ENCODE data around the gene NPLOC4. TPM values are rescaled to one million over a fixed set of nuclear protein-coding genes. Genes with fewer than 3 reads are reported as not detected.

The NPLOC4 gene
- total and polyA plus RNA-seq, 11 donors: 28.2 to 133 (median 99.2) TPM

- 86 to 90% (median 88%) methylated on average over 22 to 36 of the region's 36 CpGs for WGBS, 4 donors
- TF ChIP-seq POLR2A (IDR thresholded peaks at IDR 0.05): no peak
- TF ChIP-seq, protein P1, sequence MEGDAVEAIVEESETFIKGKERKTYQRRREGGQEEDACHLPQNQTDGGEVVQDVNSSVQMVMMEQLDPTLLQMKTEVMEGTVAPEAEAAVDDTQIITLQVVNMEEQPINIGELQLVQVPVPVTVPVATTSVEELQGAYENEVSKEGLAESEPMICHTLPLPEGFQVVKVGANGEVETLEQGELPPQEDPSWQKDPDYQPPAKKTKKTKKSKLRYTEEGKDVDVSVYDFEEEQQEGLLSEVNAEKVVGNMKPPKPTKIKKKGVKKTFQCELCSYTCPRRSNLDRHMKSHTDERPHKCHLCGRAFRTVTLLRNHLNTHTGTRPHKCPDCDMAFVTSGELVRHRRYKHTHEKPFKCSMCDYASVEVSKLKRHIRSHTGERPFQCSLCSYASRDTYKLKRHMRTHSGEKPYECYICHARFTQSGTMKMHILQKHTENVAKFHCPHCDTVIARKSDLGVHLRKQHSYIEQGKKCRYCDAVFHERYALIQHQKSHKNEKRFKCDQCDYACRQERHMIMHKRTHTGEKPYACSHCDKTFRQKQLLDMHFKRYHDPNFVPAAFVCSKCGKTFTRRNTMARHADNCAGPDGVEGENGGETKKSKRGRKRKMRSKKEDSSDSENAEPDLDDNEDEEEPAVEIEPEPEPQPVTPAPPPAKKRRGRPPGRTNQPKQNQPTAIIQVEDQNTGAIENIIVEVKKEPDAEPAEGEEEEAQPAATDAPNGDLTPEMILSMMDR (IDR thresholded peaks at IDR 0.05): no peak
- Histone ChIP-seq H3K4me1 (peaks cover 0 to 36% (median 12%) of the 10 kb centered on the region in 12 donors), H3K4me3 (no peak overlapping the region), H3K9me3 (no peaks in the 10 kb centered on the region), H3K27ac (no peak overlapping the region), H3K27me3 (no peaks in the 10 kb centered on the region), H3K36me3 (peaks cover 0 to 84% (median 65%) of the 10 kb centered on the region in 9 donors)
- intact Hi-C loops (cut with DNase I): no loop called here
- no peak for ATAC-seq
- DNase-seq: peak in 1 of 5 donors; percentile 18
Observed at GRCh38 chr17:81546906-81547613, 89.9 kb downstream of the NPLOC4 start.

DNA sequence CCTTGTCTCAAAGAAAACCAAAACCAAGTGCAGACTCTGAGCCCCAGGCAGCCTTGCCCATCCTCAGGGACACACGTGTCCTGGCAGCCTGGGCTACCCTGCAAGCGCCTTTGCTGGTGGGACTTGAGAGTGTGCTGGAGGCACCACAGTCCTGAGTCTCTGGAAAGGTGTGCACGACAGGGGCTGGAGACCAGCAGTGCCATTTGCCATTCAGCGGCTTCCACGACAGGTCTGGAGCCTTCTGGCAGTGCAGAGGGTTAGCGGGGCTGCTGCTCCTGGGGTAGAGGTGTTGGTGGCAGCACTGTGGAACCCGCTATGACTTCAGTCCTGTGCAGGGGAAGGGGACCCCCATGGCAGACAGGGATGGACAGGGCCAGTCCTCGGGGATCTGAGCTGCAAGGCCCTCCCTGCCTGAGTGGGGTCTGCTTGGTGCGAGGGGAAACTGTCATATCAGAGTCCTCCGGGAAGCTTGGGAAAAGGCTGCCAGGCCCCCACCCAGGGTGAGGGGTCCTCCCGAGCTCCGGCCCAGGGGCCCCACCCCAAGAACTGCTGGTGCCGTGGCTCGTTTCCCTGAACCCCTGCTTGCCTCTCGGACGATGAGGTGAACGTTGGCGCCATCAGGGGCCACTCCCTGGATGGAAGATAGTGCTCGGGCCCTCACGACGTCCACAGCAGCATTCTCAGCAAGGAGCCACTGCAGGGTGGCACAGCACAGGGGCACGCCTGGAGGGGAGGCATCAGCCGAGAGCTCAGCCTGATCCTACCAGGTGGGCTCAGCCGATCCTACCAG, 91.6 kb downstream of the NPLOC4 start:
- Histone ChIP-seq H3K4me1 (peaks cover 0 to 21% (median 2%) of the 10 kb centered on the region in 12 donors), H3K27me3 (no peaks in the 10 kb centered on the region), H3K9me3 (no peaks in the 10 kb centered on the region), H3K27ac (no peak overlapping the region), H3K36me3 (peaks cover 0 to 91% (median 75%) of the 10 kb centered on the region in 9 donors), H3K4me3 (no peak overlapping the region)
- DNase-seq (peak in 1 of 5 donors; percentile 12), ATAC-seq (no peak)
- intact Hi-C loops (cut with DNase I): no loop called here
- TF ChIP-seq POLR2A (IDR thresholded peaks at IDR 0.05): no peak
- TF ChIP-seq, protein P1 (IDR thresholded peaks at IDR 0.05): no peak
- 86 to 94% (median 92%) methylated on average over 19 to 24 of the region's 24 CpGs for WGBS, 4 donors

DNA sequence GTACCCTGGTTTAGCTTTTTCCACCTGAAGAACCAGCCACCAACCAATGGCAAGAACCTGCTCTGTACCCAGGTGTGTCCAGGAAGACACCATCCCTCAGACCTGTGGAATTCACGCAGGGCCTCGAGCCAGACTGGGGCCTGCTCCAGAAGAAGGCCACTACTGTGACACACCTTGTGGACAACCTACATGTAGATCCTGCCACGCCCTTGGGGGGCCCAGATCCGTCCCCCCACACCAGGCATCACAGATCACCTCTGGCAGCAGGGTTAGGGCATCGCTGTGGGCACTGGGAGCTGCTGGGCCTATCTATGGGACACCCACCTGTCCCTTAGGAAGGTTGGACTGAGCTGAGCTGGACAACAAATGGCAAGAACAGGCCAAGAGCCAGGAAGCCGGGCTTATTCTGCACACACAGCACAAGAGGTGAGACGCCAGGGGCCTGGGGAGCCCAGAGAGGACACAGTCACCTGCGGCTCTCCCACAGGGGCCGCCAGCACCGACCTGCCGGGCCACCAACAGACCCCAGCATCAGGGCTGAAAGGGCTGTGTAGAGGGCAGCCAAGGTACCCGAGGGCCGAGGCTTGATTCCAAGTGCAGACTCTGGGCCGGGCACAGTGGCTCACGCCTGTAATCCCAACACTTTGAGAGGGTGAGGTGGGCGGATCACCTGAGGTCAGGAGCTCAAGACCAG, 92.5 kb downstream of the NPLOC4 start:
- DNase-seq: peak in 1 of 5 donors; percentile 24

More for the DNA sequence above, 92.5 kb downstream of the NPLOC4 start:
- H3K4me1 ChIP-seq: peaks cover 0 to 17% (median under 1%) of the 10 kb centered on the region in 12 donors
- H3K36me3 ChIP-seq: peaks cover 0 to 91% (median 73%) of the 10 kb centered on the region in 9 donors
- ATAC-seq: no peak
- no peak overlapping the region for H3K4me3 ChIP-seq
- no peaks in the 10 kb centered on the region for H3K27me3 ChIP-seq
- intact Hi-C loops (cut with DNase I): loop anchor here in 1 of 10 donors (5.0 kb wide), 1 partner anchor 292 kb away; no protein-coding TSS in a partner anchor
- H3K9me3 ChIP-seq: no peaks in the 10 kb centered on the region
- TF ChIP-seq POLR2A (IDR thresholded peaks at IDR 0.05): no peak
- TF ChIP-seq, protein P1 (IDR thresholded peaks at IDR 0.05): no peak
- 83 to 95% (median 91%) methylated on average over 8 to 16 of the region's 16 CpGs for WGBS, 4 donors
- no peak overlapping the region for H3K27ac ChIP-seq

All from heart left ventricle (tissue), 16 donors.